GM18870 (cell line): ENCODE results near the gene BSN.
"Not testable (repeated sequence)": the region's sequence is repeated elsewhere in the genome, so short reads cannot be mapped to it uniquely, and the experiment has no call there.

Experiments
- ATAC-seq: cut with Tn5 transposase; IDR thresholded peaks from one replicate; pipeline ENCODE4 v1.9.1; 2021; ENCODE audit warnings: moderate library complexity; ENCODE audit not compliant: unreplicated experiment

BSN gene

GRCh38 chr3:49668861-49669260, 114.6 kb downstream of the BSN start:
- ATAC-seq = no peak

GRCh38 chr3:49669352-49669751, 115.1 kb downstream of the BSN start:
- no peak for ATAC-seq

DNA sequence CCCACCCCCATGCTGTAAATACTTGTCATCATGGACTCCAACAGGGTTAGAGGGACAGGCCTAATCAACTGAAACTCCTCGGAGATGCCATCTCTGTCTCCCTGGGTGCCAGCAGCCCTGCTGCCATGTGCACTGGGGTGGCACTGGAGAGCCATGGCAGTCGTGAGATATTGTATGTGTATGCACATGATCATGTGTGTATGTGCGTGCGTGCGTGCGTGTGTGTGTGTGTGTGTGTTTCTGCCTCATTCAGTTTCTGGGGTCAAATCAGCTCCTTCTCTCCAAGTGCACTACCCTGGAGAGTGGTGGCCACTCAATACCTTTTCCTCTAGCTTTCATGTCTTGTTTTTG, 116.6 kb downstream of the BSN start:
- ATAC-seq = no peak

DNA sequence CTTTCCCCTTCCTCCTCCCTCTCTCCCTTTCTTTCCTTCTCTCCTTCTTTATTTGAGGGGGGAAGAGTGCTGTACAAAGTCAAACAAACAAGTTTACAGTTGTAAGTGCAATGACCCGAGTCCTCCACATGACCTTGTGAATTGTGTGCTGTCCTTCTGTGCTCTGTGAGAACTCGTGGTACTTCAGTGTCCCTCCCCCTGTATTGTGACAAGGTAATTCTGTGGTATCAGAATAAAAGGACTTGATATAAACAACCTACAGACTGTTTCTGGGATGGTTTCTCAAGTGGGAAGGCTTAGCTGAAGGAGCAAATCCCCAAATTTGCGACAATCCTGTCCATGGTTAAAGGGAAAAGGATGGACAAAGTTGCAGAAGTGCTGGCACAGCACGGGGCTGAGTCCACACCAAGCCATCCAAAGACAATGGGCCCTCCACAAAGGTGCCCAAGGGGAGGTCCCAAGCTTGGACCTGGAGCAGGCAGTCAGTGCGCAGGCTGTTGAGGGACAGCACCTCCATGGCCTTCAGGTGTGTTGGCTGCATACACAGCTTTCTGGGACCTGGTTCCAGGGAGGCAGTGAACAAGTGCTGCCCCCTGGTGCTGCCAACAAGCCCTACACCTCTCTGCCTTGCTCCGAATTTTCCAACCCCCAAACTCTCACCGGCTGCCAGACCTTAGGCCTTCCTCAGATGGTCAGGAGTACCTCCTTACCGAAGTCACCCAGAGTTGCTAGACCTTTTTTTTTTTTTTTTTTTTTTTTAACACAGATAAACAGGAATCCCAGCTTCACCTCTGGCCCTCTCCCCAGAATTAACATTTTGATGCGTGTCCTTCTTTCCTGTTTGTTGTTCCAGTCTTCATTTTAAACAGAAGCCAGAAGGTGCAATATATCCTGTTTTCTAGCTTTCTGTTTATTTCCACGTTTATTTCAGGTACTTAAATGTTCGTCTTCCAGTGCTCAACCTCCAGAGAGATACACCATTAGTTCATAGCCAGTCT, 117.3 kb downstream of the BSN start:
- no peak for ATAC-seq

DNA sequence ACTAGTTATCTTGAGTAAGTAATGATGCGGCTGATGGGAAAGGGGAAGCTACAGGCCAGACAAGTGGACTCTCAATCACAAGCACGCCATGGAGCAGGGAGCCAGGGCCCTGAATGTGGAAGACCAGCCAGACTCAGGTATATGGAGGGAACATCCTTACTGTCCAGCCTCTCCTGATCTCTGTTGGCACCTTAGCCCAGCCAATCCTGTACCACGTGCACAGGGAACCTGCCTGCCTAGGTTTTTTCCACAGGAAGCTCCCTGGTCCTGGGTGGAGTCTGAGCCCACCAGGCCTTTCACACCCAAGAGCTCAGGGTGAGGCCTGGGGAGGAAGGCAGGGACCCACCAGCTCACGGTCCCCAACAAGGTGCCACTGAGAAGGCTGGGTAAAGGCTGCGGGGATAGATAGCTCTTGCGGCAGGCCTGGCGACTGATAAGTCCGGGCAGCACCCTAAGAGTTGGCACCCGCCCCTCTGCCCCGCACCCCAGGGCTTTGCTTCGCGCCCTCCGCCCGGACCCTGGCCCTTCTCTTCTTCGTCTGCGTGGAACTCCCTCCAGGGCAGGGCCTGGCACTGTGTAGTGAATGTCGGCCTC, 118.9 kb downstream of the BSN start:
- ATAC-seq = no peak

- ATAC-seq = peak; percentile 70
Measured at GRCh38 chr3:49673715-49674496, 119.6 kb downstream of the BSN start, which contains the start of gene APEH. Gene APEH, plus strand, starts transcription at chr3:49674351. Its CDS starts 51 bp downstream, at chr3:49674402.

- ATAC-seq = peak; percentile 25
Measured at GRCh38 chr3:49674497-49674983, 120.3 kb downstream of the BSN start.

GRCh38 chr3:49675912-49676311, 121.6 kb downstream of the BSN start:
- no peak for ATAC-seq

DNA sequence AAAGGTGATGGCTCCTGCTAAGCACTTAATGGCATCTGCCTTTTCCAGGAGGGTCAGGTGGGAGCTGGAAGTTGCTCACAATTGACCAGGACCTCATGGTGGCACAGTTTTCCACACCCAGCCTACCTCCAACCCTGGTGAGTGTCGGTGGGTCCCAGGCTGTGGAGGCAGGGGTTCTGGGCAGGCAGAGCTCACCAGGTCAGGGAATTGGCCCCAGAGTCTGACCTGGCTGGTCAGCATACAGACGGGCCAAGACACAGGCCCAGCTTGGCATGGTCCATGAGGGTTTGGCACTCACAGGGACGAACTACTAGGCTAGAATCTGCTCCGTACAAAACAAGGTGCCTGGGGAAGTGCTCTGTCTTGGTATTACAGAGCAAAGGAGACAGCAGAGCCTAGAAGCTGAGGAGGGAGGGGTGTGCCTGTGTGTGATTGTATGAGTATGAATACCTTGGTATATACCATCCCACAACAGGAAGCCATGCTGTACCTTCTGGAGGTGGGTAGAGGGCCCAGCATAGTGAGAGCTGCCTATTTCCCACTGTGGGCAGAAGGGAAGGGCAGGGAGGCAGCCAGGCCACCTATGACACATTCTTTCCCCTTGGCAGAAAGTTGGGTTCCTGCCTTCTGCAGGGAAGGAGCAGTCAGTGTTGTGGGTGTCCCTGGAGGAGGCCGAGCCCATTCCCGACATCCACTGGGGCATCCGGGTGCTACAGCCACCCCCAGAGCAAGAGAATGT, 126.4 kb downstream of the BSN start:
- ATAC-seq = no peak

DNA sequence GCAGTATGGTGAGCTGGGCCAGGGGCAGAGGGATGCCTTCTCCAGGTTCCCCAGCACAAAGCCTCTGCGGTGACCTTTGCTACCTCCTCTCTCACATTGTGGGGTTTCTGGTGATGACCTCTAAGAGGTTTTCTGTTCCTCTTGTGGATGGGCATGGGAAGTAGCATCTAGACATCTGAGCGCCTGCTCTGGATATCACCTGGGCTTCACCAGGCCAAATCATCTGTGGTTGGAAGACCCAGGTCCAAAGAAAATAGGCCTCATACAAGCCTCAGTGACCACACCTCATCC, 126.9 kb downstream of the BSN start:
- no peak for ATAC-seq

DNA sequence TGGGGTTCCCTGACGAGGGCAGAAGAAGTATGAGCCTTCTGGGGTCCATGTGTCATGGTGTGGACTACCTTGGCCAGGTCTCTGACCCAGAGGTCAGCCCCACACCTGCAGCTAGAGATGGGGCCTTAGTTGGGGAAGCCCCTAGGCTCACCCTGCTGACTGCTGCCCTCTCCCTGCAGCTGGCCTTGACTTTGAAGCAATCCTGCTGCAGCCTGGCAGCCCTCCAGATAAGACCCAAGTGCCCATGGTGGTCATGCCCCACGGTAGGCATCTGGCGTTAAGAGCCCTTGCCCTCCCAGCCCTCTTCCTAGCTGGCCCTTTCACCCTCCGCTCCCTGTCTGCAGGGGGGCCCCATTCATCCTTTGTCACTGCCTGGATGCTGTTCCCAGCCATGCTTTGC, 127.3 kb downstream of the BSN start:
- ATAC-seq = no peak

- ATAC-seq = no peak
Measured at GRCh38 chr3:49683162-49683561, 128.9 kb downstream of the BSN start.

GRCh38 chr3:49684453-49684852, 130.2 kb downstream of the BSN start:
- not testable (repeated sequence) for ATAC-seq

- ATAC-seq = not testable (repeated sequence)
Measured at GRCh38 chr3:49685103-49685502, 130.8 kb downstream of the BSN start.

DNA sequence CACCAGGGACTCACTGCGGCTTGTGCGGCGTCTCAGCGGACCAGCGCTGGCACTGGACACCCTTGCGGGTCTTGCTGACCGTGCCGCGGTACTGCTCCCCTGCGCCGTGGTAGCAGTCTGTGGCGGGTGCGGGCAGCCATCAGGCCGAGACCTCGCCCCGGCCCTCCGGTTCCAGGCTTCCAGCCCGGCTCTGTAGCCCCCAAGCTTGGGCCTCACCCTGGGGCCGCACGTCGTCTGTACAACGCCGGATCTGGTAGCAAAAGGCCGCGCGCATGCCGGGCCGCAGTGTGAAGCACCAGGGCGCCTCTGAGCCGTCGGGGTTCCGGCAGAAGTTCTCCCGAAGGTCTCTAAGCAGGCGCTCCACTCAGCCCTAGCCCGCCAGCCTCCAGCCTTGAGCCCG, 131.6 kb downstream of the BSN start:
- ATAC-seq = not testable (repeated sequence)

- not testable (repeated sequence) for ATAC-seq
Measured at GRCh38 chr3:49686346-49686745, 132.1 kb downstream of the BSN start.

DNA sequence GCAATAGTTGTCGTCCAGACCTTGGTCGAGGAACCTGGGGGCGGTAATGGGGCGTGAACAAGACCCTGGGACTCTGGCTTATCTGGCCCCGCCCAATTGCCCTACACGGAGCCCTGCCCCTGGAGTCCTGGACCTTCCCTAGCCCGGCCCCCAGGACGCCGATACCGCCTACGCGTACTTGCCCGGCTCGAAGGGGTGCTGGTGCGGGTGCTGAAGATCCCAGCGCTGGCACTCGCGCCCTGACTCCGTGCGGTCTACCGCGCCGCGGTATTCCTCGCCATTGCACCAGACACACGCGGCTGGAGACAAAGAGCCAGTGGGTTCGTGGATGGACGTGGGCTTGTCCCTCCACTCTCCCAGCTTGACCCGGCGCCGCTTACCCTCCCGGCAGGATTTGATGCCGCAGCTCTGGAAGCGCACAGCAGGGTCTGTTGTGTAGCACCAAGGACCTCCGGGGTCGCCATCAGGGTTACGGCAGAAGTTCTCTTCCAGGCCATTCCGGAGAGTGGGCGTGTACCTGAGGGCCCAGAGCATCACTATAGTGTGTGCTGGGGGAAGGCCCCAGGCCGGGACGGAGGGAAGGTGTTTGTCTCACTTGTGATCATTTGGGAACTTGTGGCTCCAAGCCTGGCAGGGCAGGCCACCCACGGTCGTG, 132.6 kb downstream of the BSN start:
- ATAC-seq = not testable (repeated sequence)

- ATAC-seq = not testable (repeated sequence)
Measured at GRCh38 chr3:49687424-49687795, 133.1 kb downstream of the BSN start.

- not testable (repeated sequence) for ATAC-seq
Measured at GRCh38 chr3:49688338-49689045, 134.2 kb downstream of the BSN start.
